ENCODE data around the gene OR2M5. TPM values are rescaled to one million over a fixed set of nuclear protein-coding genes. Genes with fewer than 3 reads are reported as not detected.

Gene OR2M5
- total and polyA plus RNA-seq, 2 of the 8 experiments (the other 6 are each of a cell fraction or from before 2014, with no cell fraction given): not detected

DNA sequence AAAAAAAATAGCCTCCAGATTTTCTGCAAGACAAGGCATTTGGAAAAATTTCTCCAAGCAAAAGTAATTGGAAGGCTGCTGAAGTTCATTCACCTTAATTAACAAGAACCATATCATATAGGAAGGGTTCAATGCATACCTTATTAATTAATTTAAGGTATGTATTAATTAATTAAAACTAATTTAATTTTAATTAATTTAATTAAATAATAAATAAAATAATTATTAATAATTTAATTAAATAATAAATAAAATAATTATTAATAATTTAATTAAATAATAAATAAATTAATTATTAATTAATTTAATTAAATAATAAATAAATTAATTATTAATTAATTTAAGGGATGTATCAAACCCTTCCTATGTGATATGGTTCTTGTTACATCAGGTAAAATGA is 42.1 kb upstream of the OR2M5 start:
- no peaks in the 10 kb centered on the region for H3K79me1 ChIP-seq (ENCODE audit: low read depth, low read length)
- no peaks in the 10 kb centered on the region for H4K20me1 ChIP-seq (replicated peaks in 1 of 2; ENCODE audit: control insufficient read depth in 1 of 2, insufficient read depth in 2 of 2, low read length in 2 of 2)
- H2BK15ac ChIP-seq (ENCODE audit: low read length): no peak overlapping the region
- no peak overlapping the region for H3K56ac ChIP-seq (replicated peaks; ENCODE audit: insufficient read length, low read depth, low read length)
- H3K36me3 ChIP-seq (ENCODE audit: control insufficient read depth in 2 of 4, insufficient read depth in 4 of 4, low read length in 3 of 4): no peaks in the 10 kb centered on the region
- no peak overlapping the region for H4K91ac ChIP-seq (replicated peaks; ENCODE audit: insufficient read length, low read length)
- H2AK5ac ChIP-seq (ENCODE audit: low read depth, low read length): no peak overlapping the region
- no peak overlapping the region for H4K5ac ChIP-seq (ENCODE audit: insufficient read length, low read depth, low read length)
- no peak overlapping the region for H3K14ac ChIP-seq (ENCODE audit: insufficient read length)
- TF ChIP-seq CREB1 (IDR thresholded peaks at IDR 0.05): no peak
- TF ChIP-seq KDM5A (IDR thresholded peaks at IDR 0.05; ENCODE audit: low read length): no peak
- no peak for TF ChIP-seq CBX8 (IDR thresholded peaks at IDR 0.05; ENCODE audit: borderline replicate concordance, low read depth, low read length)
- TF ChIP-seq RBBP5 (IDR thresholded peaks at IDR 0.05; ENCODE audit: borderline replicate concordance, low read depth, low read length): no peak
- no peak for TF ChIP-seq KDM4A (IDR thresholded peaks at IDR 0.05; ENCODE audit: low read depth, low read length, severe bottlenecking)
- no peak for TF ChIP-seq RXRA (IDR thresholded peaks at IDR 0.05; ENCODE audit: insufficient read depth, low read depth, low read length)
- TF ChIP-seq GABPA (IDR thresholded peaks at IDR 0.05; ENCODE audit: borderline replicate concordance, insufficient read depth, low read length): no peak
- no peak for TF ChIP-seq ZNF274 (IDR thresholded peaks at IDR 0.05; ENCODE audit: borderline replicate concordance, extremely low read depth, low read length)
- no peak for TF ChIP-seq SRF (IDR thresholded peaks at IDR 0.05; ENCODE audit: low read depth, low read length)
- TF ChIP-seq CEBPB (IDR thresholded peaks at IDR 0.05; ENCODE audit: low read depth, low read length): no peak
- no peak for TF ChIP-seq SUZ12 (IDR thresholded peaks at IDR 0.05; ENCODE audit: low read length)
- TF ChIP-seq TEAD4 (IDR thresholded peaks at IDR 0.05; ENCODE audit: low read depth, low read length): no peak
- TF ChIP-seq, protein P1, sequence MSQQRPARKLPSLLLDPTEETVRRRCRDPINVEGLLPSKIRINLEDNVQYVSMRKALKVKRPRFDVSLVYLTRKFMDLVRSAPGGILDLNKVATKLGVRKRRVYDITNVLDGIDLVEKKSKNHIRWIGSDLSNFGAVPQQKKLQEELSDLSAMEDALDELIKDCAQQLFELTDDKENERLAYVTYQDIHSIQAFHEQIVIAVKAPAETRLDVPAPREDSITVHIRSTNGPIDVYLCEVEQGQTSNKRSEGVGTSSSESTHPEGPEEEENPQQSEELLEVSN (IDR thresholded peaks at IDR 0.05): no peak
- TF ChIP-seq SIX5 (IDR thresholded peaks at IDR 0.05; ENCODE audit: low read depth, low read length): no peak
- H2BK120ac ChIP-seq (replicated peaks; ENCODE audit: low read depth, low read length): no peak overlapping the region
- H3K27ac ChIP-seq (ENCODE audit: low read depth, low read length): no peak overlapping the region
- no peaks in the 10 kb centered on the region for H3K23me2 ChIP-seq (ENCODE audit: low read depth, low read length)
- H3K18ac ChIP-seq (ENCODE audit: extremely low read depth, low read length): no peak overlapping the region
- H3K23ac ChIP-seq (ENCODE audit: insufficient read length): no peak overlapping the region
- no peak overlapping the region for H2BK12ac ChIP-seq (ENCODE audit: low read depth, low read length)
- H3K9me3 ChIP-seq (ENCODE audit: insufficient read depth in 2 of 2, low read depth in 1 of 2, low read length in 1 of 2): peaks cover 60 to 70% of the 10 kb centered on the region in 2 experiments
- H2AFZ ChIP-seq (ENCODE audit: low read length): no peak overlapping the region
- no peak overlapping the region for H3K9ac ChIP-seq (replicated peaks in 1 of 4; ENCODE audit: extremely low read depth in 1 of 4, low read depth in 3 of 4, low read length in 3 of 4)
- H3K4ac ChIP-seq (replicated peaks; ENCODE audit: insufficient read length, low read depth, low read length): no peak overlapping the region
- no peak overlapping the region for H2BK20ac ChIP-seq (ENCODE audit: low read length)
- ChIA-PET POLR2A (ENCODE audit: partially characterized antibody) (no interaction called here), CTCF (ENCODE audit: partially characterized antibody) (no interaction called here)
- no peak overlapping the region for H3K4me3 ChIP-seq (ENCODE audit: extremely low read depth in 1 of 4, insufficient read depth in 2 of 4, low read depth in 3 of 4, low read length in 4 of 4)
- no peak overlapping the region for H4K8ac ChIP-seq (ENCODE audit: extremely low read depth, insufficient read depth, low read length)
- no peak for FAIRE-seq
- no peak overlapping the region for H3K4me2 ChIP-seq (ENCODE audit: insufficient read depth in 1 of 2, low read depth in 2 of 2, low read length in 2 of 2)
- H3K79me2 ChIP-seq (ENCODE audit: control insufficient read depth in 1 of 2, insufficient read depth in 2 of 2, low read length in 2 of 2): no peaks in the 10 kb centered on the region
- H3K27me3 ChIP-seq (replicated peaks in 1 of 4; ENCODE audit: control insufficient read depth in 3 of 4, extremely low read depth in 1 of 4, insufficient read depth in 3 of 4, low read length in 3 of 4): no peaks in the 10 kb centered on the region
- no peak overlapping the region for H2BK5ac ChIP-seq (ENCODE audit: low read depth, low read length)
- DNase-seq (ENCODE audit: low read depth in 1 of 2, low spot score in 2 of 2): no peak
- no peaks in the 10 kb centered on the region for H3K4me1 ChIP-seq (replicated peaks in 1 of 4; ENCODE audit: control insufficient read depth in 3 of 4, insufficient read depth in 4 of 4, low read length in 3 of 4)
